GM12878 (cell line): ENCODE data around the gene CASQ1. TPM values are rescaled to one million over a fixed set of nuclear protein-coding genes. Genes with fewer than 3 reads are reported as not detected.

Source experiments
- ATAC-seq: fragments of 200-7000 bp; cut with Tn5 transposase; 3 replicates; pipeline ENCODE4 v1.9.1; 2020; ENCODE audit warnings: mild to moderate bottlenecking, moderate library complexity
- BruUV-seq: library from RNA; stranded (reverse); fragments of 400-500 nt; replicated peaks from 2 replicates; lab custom pipeline; 2021; lab: Mats Ljungman, UMichigan
- CTCF ChIA-PET: fragments of 300-600 bp; sonication (Branson Sonifier 250); formaldehyde crosslinking; extraction: SDS; loops from one replicate; lab custom pipeline; 2021; ENCODE audit warnings: inconsistent platforms; lab: Yijun Ruan, JAX
- POLR2A ChIA-PET: fragments of 350-600 bp; formaldehyde crosslinking; extraction: SDS; loops from one replicate; lab custom pipeline; 2021; ENCODE audit warnings: inconsistent platforms; lab: Charles Lee
- RAD21 ChIA-PET: fragments of 300-600 bp; sonication (Branson Sonifier 250); formaldehyde crosslinking; loops from one replicate; lab custom pipeline; 2023; ENCODE audit warnings: antibody characterized with exemption; ENCODE audit not compliant: unreplicated experiment; lab: Charles Lee
- SMC1A ChIA-PET: fragments of 300-600 bp; sonication (Branson Sonifier 250); formaldehyde crosslinking; loops from one replicate; lab custom pipeline; 2023; ENCODE audit not compliant: unreplicated experiment, uncharacterized antibody; lab: Charles Lee
- DNase-seq: peaks from one replicate; pipeline ENCODE4 v3.0.0-alpha.2; 2011; ENCODE audit warnings: low read depth, low spot score
- FAIRE-seq: peaks from 3 replicates; lab custom pipeline; 2011; peaks lifted over from hg19 to GRCh38; lab: Jason Lieb, UNC
- H2AFZ ChIP-seq: 2 replicates; pipeline ENCODE4 v1.6.0; 2011; ENCODE audit warnings: low read depth, low read length, control low read depth; ENCODE audit not compliant: control insufficient read depth
- H3K27ac ChIP-seq: 2 replicates; pipeline ENCODE4 v1.5.1; 2011; ENCODE audit warnings: control low read depth; ENCODE audit not compliant: control insufficient read depth, insufficient read depth
- H3K27me3 ChIP-seq, 2 experiments: replicated peaks in 1 of 2; 2 replicates each; pipeline versions ENCODE4 v1.6.0 to v1.6.1; 2011; ENCODE audit warnings: low read length in 1 of 2; ENCODE audit not compliant: control insufficient read depth in 2 of 2, insufficient read depth in 2 of 2
- H3K36me3 ChIP-seq, 2 experiments: 2 replicates each; pipeline ENCODE4 v1.5.1; 2011; ENCODE audit warnings: low read length in 1 of 2; ENCODE audit not compliant: control insufficient read depth in 2 of 2, insufficient read depth in 2 of 2
- H3K4me1 ChIP-seq: 2 replicates; pipeline ENCODE4 v1.6.1; 2011; ENCODE audit warnings: mild to moderate bottlenecking, low read length, moderate library complexity, mixed read lengths; ENCODE audit not compliant: control insufficient read depth, insufficient read depth
- H3K4me2 ChIP-seq: 2 replicates; pipeline ENCODE4 v1.6.0; 2011; ENCODE audit warnings: control low read depth; ENCODE audit not compliant: control insufficient read depth, insufficient read depth
- H3K4me3 ChIP-seq: fragments of 200-600 bp; sonication (generic); 2 replicates; pipeline ENCODE4 v1.5.1; 2016
- H3K79me2 ChIP-seq: 2 replicates; pipeline ENCODE4 v1.6.0; 2011; ENCODE audit warnings: low read length; ENCODE audit not compliant: control insufficient read depth, insufficient read depth
- H3K9ac ChIP-seq: 2 replicates; pipeline ENCODE4 v1.8.0; 2011; ENCODE audit warnings: low read length, control low read depth, mixed read lengths; ENCODE audit not compliant: control insufficient read depth, insufficient read depth
- H3K9me3 ChIP-seq: replicated peaks from 3 replicates; pipeline ENCODE4 v1.5.1; 2011; ENCODE audit warnings: mild to moderate bottlenecking, low read length; ENCODE audit not compliant: control insufficient read depth, insufficient read depth
- H4K20me1 ChIP-seq: 2 replicates; pipeline ENCODE4 v1.6.0; 2011; ENCODE audit not compliant: control insufficient read depth, insufficient read depth
- ASH2L ChIP-seq: fragments of 300-600, 200-600 bp; sonication (generic); IDR thresholded peaks from 2 replicates; pipeline ENCODE4 v1.6.1; 2017; ENCODE audit warnings: low read depth, mild to moderate bottlenecking, borderline replicate concordance
- HCFC1 ChIP-seq: fragments of 150-350 bp; IDR thresholded peaks from 2 replicates; pipeline ENCODE4 v1.6.1; 2014; ENCODE audit warnings: low read length
- HDAC2 ChIP-seq: fragments of 200-600 bp; sonication (generic); IDR thresholded peaks from 2 replicates; pipeline ENCODE4 v1.6.1; 2017
- JUND ChIP-seq: IDR thresholded peaks from 2 replicates; pipeline ENCODE4 v1.6.1; 2012; ENCODE audit warnings: low read depth, mild to moderate bottlenecking, low read length, improper control_type of control experiment, moderate library complexity
- KAT2A ChIP-seq: conservative IDR thresholded peaks from 2 replicates; pipeline ENCODE4 v1.6.1; 2011; ENCODE audit warnings: low read depth, low read length; ENCODE audit not compliant: control insufficient read depth
- MXI1 ChIP-seq: fragments of 150-350 bp; IDR thresholded peaks from 2 replicates; pipeline ENCODE4 v1.6.1; 2011; ENCODE audit warnings: low read depth, mild to moderate bottlenecking, inconsistent platforms, low read length, improper control_type of control experiment
- NR2C1 ChIP-seq: fragments of 450-650 bp; IDR thresholded peaks from 2 replicates; pipeline ENCODE4 v1.6.1; 2017; ENCODE audit warnings: antibody characterized with exemption, mild to moderate bottlenecking, moderate library complexity
- PBX3 ChIP-seq: IDR thresholded peaks from 2 replicates; pipeline ENCODE4 v1.6.1; 2011; ENCODE audit warnings: mild to moderate bottlenecking, low read depth, low read length, moderate library complexity; ENCODE audit not compliant: insufficient replicate concordance
- RCOR1 ChIP-seq: conservative IDR thresholded peaks from 2 replicates; pipeline ENCODE4 v1.6.1; 2012; ENCODE audit warnings: low read depth, low read length, improper control_type of control experiment
- RUNX3 ChIP-seq: IDR thresholded peaks from 2 replicates; pipeline ENCODE4 v1.6.1; 2012; ENCODE audit warnings: low read length, inconsistent platforms
- SMAD5 ChIP-seq: IDR thresholded peaks from 2 replicates; pipeline ENCODE4 v1.6.1; 2016; ENCODE audit warnings: antibody characterized with exemption, low read depth
- TARDBP ChIP-seq: IDR thresholded peaks from 2 replicates; pipeline ENCODE4 v1.6.1; 2016; ENCODE audit warnings: borderline replicate concordance
- TBL1XR1 ChIP-seq: IDR thresholded peaks from 2 replicates; pipeline ENCODE4 v1.6.1; 2012; ENCODE audit warnings: low read depth, low read length, improper control_type of control experiment
- YY1 ChIP-seq: IDR thresholded peaks from 2 replicates; pipeline ENCODE4 v1.6.1; 2011; ENCODE audit warnings: low read depth, mild to moderate bottlenecking, low read length
- WGBS: methylation state at CpG from one replicate; pipeline ENCODE4 v1.1.6; 2016; ENCODE audit warnings: low lambda C conversion rate; ENCODE audit not compliant: insufficient replicate concordance, insufficient coverage; ENCODE audit errors: missing lambda C conversion rate; 5-methylcytosine and 5-hydroxymethylcytosine counted together
- in situ Hi-C: fragments of 300-500 bp; cut with MboI; formaldehyde crosslinking; loops from 9 replicates; pipeline ENCODE4 v1.14.3; 2018; ENCODE audit warnings: mixed read lengths
- intact Hi-C: fragments of 100-400 bp; cut with micrococcal nuclease; formaldehyde crosslinking; loops from one replicate; pipeline ENCODE4 v1.14.2; 2022; ENCODE audit not compliant: unreplicated experiment
- polyA plus RNA-seq, 11 experiments: library from polyadenylated mRNA; depleted of rRNA in 4 of 11; unstranded in 6 of 11; stranded (reverse) in 5 of 11; fragments of >200 nt; fragmentation: Nextera tagmentation in 4 of 11; fragmentation: Illumina TruSeq in 1 of 11; extraction: Ambion mirVana in 4 of 11; extraction: Trizol in 1 of 11; gene quantifications; 1 replicate in 1 of 11; 2 replicates in 10 of 11; pipeline versions ENCODE4 v1.2.1 to v1.2.3, GENCODE V29; 2011 to 2016; ENCODE audit warnings: inconsistent platforms in 2 of 11, missing spikeins in 2 of 11, low read depth in 1 of 11
- total RNA-seq, 4 experiments: library from RNA; depleted of rRNA in 3 of 4; stranded (reverse); fragments of >200 nt in 3 of 4; fragmentation: Illumina TruSeq in 1 of 4; extraction: Trizol in 1 of 4; gene quantifications; 2 replicates each; pipeline versions ENCODE4 v1.2.1 to v1.2.3, GENCODE V29; 2013 to 2021

CASQ1 gene
- total and polyA plus RNA-seq, 10 of the 15 experiments (the other 5 are each of a cell fraction or from before 2014, with no cell fraction given), result 0.10 to 0.77 (median 0.34) TPM

- RAD21 ChIA-PET, result interaction anchor here (0.9 to 1.0 kb wide), 2 partner anchors 46 to 52 kb away, joined by 3 read pairs; no protein-coding TSS in a partner anchor
- Histone ChIP-seq H2AFZ (no peak overlapping the region), H3K79me2 (peaks cover 2% of the 10 kb centered on the region), H3K9ac (no peak overlapping the region), H3K4me3 (no peak overlapping the region), H3K4me2 (no peak overlapping the region), H3K36me3 (peaks cover 0 to 4% of the 10 kb centered on the region in 2 experiments; a peak in 3 of 4 replicates), H3K4me1 (no peaks in the 10 kb centered on the region), H4K20me1 (no peaks in the 10 kb centered on the region), H3K27me3 (no peaks in the 10 kb centered on the region), H3K27ac (no peak overlapping the region), H3K9me3 (no peaks in the 10 kb centered on the region)
- SMC1A ChIA-PET, result interaction anchor here (0.7 to 4.7 kb wide), 8 partner anchors 9 to 143 kb away, joined by 3 to 24 read pairs (median 7); no protein-coding TSS in a partner anchor
- CTCF ChIA-PET, result interaction anchor here (0.6 to 7.4 kb wide), 9 partner anchors 11 to 159 kb away, joined by 3 to 43 read pairs (median 4); no protein-coding TSS in a partner anchor
- TF ChIP-seq HCFC1 (no peak), SMAD5 (no peak)
- in situ Hi-C loops, result no loop called here
- DNase-seq, result no peak
- POLR2A ChIA-PET, result interaction anchor here (1.0 to 1.3 kb wide), 3 partner anchors 15 to 42 kb away, joined by 3 to 4 read pairs (median 3); no protein-coding TSS in a partner anchor
- intact Hi-C loops, result no loop called here
- no peak for FAIRE-seq
- no peak for ATAC-seq
- WGBS, result 100% methylated on average over 1 of the region's 1 CpG
- no TSS peak for BruUV-seq
Measured at GRCh38 chr1:160245434-160245833, 55.1 kb downstream of the CASQ1 start.

- no peaks in the 10 kb centered on the region for H3K9me3 ChIP-seq
- POLR2A ChIA-PET, result interaction anchor here (0.7 to 1.3 kb wide), 3 partner anchors 22 to 66 kb away, joined by 3 to 4 read pairs (median 3); no protein-coding TSS in a partner anchor
- intact Hi-C loops (no loop called here), in situ Hi-C loops (no loop called here)
- CTCF ChIA-PET, result interaction anchor here (0.9 to 10.6 kb wide), 7 partner anchors 15 to 161 kb away, joined by 4 to 273 read pairs (median 28); partner anchors contain the start of genes CASQ1 and DCAF8
- SMC1A ChIA-PET, result interaction anchor here (1.6 to 2.1 kb wide), 3 partner anchors 44 to 54 kb away, joined by 6 to 8 read pairs (median 8); no protein-coding TSS in a partner anchor
- H3K4me3 ChIP-seq, result no peak overlapping the region
- H2AFZ ChIP-seq, result no peak overlapping the region
- no peaks in the 10 kb centered on the region for H3K27me3 ChIP-seq
- ATAC-seq (no peak), FAIRE-seq (no peak), DNase-seq (no peak)
- no peaks in the 10 kb centered on the region for H4K20me1 ChIP-seq
- no peak overlapping the region for H3K9ac ChIP-seq
- no TSS peak for BruUV-seq
- H3K36me3 ChIP-seq, result no peaks in the 10 kb centered on the region; a peak in 3 of 4 replicates
- H3K79me2 ChIP-seq, result peaks cover 2% of the 10 kb centered on the region
- WGBS, result 72% methylated on average over 1 of the region's 1 CpG
- H3K27ac ChIP-seq, result no peak overlapping the region
- RAD21 ChIA-PET, result interaction anchor here (0.9 kb wide), 2 partner anchors 54 to 146 kb away, joined by 3 read pairs; no protein-coding TSS in a partner anchor
- no peaks in the 10 kb centered on the region for H3K4me1 ChIP-seq
- no peak overlapping the region for H3K4me2 ChIP-seq
- TF ChIP-seq TBL1XR1, result no peak
- TF ChIP-seq ASH2L, result no peak
- TF ChIP-seq TARDBP, result no peak
- no peak for TF ChIP-seq HDAC2
- no peak for TF ChIP-seq YY1
- TF ChIP-seq MXI1, result no peak
- no peak for TF ChIP-seq RUNX3
- TF ChIP-seq NR2C1, result no peak
- no peak for TF ChIP-seq KAT2A
- no peak for TF ChIP-seq PBX3
- no peak for TF ChIP-seq RCOR1
- TF ChIP-seq JUND, result no peak
Measured at GRCh38 chr1:160247053-160247452, 56.7 kb downstream of the CASQ1 start.
